ENCODE measurements around the gene MDM1.
A peak's percentile ranks its signal among the peaks of the same experiment; 100 is the strongest.

The MDM1 gene

DNA sequence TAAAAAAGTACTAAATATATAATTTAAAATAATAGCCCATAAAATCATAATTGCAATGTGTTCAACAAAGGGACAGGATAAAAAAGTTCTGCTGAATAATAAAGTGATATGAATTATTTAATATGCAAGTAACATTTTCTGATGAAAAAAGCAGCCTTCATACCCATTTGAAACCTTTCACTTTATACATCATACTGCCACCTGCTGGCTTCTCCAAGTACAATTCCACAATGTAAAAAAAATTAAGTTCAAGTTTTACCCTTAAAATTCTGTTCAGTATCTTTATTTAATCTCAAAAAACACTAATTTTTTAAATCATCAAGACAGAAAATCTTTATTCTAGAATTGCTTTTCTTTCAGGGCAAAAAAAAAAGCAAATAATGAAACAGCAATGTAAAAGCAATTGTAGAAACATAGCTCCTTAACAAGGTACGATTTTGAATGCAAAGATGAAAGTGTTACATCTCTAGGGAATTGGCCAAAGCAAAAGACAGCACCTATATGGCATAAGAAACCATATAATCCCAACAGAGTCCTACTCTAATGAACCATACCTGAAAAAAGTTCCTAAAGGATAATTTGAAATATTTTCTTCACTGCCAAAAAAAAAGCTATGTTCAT, 15.0 kb downstream of the MDM1 start:
- peak; percentile 97 for FAIRE-seq

DNA sequence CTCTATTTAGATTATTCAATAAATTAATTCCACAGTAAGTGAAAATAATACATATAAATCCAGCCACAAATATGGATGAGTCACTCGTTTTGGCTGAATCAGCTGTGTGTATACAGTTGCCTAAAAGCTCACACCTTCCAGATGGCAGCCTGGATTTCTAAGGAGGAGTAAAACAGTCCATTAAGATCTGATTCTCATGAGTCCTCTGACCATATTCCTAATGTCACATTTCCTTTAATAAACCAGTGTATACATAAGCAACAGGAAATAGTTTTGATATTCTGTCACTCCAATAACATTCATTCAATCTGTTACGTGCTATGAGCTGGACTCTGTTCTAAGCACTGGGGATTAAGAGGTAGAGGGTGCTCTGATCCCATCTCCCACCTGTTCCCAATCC, 21.8 kb downstream of the MDM1 start:
- FAIRE-seq = no peak

DNA sequence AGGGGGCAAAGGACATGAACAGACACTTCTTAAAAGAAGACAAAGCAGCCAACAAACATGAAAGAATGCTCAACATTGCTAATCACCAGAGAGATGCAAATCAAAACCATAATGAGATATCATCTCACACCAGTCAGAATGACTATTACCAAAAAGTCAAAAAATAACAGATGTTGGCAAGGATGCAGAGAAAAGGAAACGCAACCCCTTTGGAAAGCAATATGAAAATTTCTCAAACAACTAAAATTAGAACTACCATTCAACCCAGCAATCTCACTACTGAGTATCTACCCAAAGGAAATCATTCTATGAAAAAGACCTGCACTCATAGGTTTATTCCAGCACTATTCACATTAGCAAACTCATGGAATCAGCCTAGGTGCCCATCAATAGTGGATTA, 25.6 kb downstream of the MDM1 start:
- no peak for FAIRE-seq

DNA sequence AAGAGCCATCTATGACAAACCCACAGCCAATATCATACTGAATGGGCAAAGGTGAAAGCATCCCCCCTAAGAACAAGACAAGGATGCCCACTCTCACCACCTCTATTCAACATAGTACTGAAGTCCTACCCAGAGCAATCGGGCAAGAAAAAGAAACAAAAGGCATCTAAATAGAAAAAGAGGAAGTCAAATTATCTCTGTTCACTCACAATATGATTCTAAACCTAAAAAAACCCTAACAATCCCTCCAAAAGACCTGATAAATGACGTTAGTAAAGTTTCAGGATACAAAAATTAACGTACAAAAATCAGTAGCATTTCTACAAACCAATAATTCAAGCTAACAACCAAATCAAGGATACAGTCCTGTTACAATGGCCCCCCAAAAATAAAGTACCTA, 26.9 kb downstream of the MDM1 start:
- no peak for FAIRE-seq

DNA sequence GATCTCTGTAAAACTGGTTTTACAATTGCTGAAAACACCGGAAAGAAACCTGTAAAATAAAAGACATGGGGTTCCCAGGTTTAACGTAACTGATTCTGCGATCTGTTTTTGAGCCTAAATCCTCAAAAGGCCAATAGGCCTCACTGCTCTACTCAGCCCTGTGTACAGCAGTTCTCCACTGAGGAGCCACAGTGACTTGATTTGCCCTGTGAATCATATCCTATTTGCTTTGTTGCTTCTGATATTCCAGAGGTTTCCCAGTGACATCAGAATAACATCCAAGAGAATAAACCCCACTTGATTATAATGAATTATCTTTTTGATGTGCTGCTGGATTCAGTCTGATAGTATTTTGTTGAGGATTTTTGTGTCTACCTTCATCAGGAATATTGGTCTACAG, 27.5 kb downstream of the MDM1 start:
- no peak for FAIRE-seq

DNA sequence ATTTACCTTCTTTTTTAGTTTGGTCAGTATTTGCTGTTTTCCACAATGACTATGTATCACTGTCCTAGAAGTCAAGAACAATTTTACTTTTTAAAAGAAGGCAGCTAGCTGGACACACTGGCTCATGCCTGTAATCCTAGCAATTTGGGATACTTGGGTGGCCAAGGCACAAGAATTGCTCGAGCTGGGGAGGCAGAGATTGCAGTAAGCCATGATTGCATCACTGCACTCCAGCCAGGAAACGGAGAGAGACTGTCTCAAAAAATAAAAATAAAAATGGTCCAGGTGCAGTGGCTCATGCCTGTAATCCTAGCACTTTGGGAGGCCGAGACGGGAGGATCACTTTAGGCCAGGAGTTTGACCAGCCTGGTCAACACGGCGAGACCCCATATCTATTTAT, 28.3 kb downstream of the MDM1 start:
- no peak for FAIRE-seq

DNA sequence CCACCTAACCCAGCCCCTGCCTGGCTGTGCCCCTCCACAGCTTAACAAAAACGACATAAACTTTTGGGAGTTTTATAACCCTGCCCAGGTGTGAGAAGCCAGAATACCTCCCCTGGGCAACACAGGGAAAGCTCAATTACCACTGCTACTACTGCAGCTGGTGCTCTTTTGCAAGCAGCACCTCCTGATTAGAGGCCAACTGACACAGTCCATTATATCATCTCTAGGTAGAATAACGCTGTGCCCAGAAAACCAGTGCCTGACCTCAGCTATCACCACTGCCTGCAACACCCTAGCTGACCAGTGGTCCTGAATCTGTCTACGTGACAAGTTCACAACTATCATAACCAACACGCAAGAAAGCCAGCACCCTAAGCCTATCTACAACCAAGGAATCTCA, 34.2 kb downstream of the MDM1 start:
- no peak for FAIRE-seq

DNA sequence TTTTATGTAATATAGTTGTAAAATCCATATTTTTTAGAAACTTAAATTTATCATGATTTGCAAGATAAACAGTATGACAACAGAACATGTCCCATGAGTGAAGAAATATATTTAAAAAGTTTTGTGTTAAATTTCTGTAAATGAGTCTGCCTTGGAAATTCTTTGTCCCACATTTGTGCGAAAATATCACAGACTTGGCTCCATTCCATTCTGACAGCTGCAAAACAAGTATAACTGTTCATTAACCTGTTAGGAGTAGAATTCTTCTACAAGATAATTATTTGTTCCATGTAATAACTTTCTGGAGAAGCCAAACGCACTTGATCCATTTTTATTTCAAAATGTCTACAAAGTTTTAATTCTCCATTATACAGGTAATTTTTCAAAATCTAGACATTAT, 37.9 kb downstream of the MDM1 start:
- FAIRE-seq = no peak

DNA sequence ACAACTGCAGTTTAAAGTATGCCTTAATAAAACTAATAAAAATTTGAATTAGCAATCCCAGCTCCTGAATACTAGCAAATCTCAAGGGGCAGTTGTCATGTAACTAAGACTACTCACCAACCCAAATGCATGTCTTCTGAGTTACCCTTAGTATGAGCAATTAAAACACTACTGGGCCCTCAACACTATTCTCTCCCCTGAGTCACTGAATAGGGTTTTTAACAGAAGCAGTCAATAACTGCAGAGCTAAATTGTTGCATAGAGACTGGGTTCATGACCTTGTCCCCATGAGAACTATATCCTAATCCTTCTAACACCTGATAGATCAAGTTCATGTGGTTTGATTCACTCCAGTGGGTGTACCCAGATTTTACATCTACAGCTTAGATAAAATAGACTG, 38.8 kb downstream of the MDM1 start:
- FAIRE-seq = no peak

DNA sequence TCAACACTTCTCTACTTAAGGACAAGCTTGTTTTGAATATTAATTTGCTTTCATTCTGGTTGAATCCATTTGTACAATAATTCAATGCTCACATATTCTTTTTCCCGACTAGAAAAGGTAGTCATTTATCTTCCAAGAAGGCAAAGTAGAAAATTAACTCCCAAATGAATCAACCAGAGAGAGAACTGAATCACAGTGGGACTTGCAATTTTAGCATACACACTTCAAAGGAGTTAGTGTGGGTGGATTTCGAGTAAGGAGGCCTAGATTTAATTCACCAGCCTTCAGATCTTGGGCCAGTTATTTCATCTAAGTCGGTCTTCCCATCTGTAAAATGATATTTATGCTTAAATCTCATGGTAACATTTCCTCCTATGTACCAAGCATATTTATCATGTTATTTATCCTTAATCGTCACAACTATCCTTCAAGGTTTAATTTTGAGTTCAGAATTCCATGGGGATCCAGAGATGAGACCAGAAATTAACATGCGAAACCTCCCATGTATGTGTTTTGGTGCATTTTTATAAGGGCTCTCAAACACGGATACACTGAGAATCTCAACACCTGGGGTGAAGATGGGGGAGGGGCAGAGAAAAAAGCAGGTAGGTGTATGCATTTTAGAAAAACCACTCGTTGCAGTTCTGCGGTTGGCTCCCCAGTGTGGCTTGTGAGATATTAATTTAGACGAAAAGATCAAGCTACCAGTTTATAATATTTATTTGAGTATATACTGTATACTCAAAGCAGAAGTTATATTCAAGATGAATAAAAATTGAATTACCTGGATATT, 39.8 kb downstream of the MDM1 start:
- FAIRE-seq = no peak

DNA sequence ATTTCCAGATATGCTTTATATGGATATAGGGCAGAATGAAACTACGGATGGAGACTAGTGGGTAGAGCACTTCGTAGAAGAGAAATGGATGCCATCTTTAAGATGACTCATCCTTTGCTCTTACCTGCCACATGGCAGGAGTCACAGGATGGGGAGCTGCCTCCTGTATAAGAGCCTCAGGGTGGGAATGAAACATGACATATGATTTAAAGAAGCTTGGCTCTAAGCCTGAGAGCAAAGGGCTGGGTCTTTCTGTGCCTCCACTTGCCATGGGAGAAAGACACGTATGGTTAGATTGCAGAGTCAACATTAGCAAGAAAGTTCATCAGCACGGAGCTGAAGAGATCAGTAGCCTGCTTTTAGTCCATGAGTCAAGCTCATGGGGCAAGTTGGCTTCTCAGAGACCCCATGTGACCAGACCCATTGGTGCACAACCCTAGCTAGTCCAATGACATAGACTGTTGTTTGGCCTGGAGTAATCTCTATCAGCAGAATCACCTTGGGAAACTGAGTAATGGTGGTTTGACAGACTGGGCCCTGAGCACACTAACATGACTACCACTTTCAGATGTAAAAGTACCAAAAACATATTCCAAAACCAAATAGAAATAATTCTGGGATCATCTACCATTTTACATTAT, 40.6 kb downstream of the MDM1 start:
- FAIRE-seq = no peak

DNA sequence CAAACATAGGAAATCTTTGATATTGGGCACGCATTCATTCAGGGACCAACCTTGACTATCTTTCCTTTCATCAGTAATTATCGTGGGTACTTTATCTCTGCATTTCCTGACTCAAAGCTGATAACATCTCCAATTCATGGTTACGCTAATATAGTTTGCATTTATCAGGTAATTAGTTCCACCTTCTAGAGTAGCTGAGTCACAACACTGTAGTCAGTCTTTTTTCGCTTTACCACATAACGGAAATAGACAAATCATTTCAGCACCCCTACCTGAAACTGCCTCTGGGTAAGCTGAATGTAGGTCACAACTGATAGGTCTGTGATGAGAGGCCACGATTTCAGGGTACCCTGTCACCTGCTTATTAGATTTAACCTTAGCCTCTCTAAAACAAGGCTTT, 42.0 kb downstream of the MDM1 start:
- FAIRE-seq = no peak

DNA sequence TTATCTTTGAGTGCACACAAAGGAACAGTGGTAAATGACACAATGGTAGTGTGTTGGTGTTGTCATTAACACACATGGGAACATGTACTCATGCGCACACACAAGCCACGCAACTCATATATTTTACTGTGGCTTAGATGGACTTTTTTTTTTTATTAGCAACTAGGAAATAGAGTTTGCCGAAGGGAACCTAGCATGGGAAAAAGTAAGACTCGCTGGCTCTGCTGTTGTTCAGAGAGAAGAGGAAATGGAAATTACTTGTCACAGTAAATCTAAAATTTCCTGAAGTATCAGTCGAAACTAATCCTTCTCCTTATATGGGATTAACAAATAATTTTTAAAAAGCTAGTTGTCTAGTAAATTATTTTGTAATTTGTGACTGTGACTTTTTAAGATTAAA, 45.1 kb downstream of the MDM1 start:
- no peak for FAIRE-seq

DNA sequence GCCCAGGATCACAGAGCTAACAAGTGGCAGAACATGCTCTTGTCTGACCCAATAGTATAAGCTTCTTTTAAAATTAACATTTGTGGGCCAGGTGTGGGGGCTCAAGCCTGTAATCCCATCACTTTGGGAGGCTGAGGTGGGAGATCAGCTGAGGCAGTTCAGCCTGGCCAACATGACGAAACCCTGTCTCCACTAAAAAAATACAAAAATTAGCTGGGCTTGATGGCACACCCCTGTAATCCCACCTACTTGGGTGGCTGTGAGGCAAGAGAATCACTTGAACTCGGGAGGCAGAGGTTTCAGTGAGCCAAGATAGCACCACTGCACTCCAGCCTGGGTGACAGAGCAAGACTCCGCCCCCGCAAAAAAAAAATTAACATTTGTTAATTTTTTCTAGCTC, 45.8 kb downstream of the MDM1 start:
- FAIRE-seq = no peak

DNA sequence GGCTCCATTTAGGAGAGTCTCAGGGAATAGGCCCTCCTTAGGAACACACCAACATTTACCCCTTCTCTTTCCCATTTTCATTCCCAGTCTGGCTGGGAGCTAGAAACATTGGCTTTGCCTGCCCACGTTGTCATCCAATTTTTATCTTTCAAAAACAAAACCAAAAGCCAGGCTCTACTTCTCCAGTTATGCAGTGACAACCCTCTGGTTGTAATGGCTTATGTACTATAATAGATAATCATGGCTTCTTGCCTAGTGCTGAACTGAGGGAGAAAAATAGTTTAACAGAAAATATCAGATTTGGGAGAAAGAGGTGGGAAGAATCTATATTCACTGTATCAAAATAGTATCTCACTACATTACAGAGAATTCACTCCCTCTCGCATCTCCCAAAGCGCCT, 46.6 kb downstream of the MDM1 start:
- no peak for FAIRE-seq

DNA sequence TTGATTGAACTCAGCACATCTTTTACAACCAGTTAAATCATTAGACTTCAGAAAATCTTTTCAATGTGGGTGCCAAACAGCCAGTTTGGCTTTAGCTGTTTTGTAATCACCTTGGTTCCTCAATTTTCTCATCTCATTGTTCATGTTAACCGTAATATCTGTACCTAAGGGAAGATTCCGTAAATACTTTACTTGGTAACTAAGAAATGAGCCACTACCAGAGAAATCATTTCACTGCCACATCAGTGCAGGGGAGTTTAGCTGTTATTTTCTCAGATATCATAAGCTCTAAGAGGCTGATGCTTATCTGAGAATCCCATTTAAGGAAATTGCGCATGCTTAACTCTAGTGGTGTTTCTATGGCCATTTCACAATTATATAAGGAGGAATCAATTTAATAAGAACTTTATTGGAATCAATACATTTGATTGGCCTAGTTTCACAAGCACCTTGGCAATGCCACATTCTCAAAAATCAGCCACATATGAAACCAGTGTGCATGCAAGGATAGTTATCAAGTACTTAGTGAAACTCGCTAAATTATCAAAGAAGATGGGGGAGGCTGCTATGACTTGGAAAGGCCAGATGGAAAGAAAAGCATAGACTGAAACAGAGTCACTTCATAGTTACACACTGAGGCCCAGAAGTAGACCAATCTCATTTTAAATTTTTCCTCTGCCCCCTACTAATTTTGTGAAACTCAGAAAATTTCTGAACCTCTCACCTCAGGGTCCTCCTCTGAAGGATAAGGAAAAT, 50.7 kb downstream of the MDM1 start:
- no peak for FAIRE-seq

DNA sequence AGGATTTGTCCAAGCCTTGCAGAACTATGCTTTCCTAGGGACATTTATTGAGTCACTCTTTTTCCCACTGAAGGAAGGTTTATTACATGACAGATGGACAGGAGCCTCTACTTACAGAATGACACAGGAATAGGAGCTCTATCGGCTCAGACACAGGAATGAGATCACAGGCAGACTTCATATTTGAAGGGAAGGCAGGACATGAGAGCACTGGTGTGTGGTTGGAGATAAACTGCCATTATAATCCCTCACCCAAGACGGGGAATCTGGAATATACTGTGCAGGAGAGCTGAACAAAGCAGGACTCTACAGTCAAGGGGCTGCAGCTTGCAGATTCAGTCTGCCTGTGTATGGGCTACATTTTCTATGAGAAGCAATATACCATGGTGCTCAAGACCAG, 51.9 kb downstream of the MDM1 start:
- no peak for FAIRE-seq

DNA sequence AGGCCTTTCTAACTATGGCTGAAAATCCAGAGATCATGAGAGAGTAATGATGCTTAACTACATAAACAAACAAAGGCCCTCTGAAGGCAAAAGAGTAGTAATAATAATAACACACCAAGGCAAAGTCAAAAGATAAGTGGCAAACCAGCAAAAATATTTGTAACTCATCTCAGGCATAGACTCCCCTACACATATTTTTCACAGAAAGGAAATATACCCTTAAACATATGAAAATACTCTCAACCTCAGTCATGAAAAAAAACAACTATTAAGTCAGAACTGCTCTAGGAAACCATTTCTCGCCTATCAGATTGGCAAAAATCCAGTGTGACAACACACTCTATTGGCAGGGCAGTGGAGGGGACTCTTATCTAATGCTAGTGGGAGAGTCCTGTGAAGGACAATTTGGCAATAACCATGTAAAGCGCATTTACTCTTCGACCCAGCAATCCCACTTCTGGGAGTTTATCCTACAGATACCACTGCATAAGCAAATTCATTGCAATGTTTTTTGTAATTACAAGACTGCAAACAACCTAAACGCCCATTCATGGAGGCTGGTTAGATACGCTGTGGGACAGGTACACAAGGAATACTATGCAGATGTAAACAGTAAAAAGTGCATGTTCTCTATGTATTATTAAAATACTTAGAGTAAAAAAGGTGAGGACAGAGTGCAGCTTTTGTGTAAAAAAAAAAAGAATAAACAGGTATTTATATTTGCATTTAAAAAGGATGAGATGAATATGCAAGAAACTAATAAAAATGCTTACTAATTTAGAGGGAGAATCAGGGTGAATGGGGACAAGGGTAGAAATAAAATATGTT, 52.7 kb downstream of the MDM1 start:
- FAIRE-seq = no peak

DNA sequence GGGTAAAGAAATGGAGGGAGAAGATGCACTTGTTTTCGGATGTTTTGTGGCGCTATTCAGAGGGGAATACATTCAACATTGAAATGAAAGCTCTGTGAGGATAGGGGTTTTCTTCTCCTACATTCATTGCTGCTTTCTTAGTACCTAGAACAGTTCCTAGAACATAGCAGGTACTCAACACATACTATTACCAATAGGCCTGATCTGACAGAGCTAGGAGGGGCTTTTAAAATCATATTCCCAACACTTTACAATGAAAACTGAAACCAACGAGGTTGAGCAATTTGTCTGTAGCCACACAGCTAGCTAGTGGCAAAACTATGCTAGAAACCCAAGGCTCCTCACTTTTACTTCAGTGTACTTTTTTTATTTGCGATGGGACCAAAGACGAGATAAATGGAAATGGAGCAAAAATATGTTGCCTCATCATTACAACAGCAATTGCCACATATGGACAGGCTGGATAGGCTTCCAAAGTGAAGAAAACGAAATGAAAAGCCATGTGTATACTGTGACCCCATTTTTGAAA, 55.7 kb downstream of the MDM1 start:
- FAIRE-seq = no peak

DNA sequence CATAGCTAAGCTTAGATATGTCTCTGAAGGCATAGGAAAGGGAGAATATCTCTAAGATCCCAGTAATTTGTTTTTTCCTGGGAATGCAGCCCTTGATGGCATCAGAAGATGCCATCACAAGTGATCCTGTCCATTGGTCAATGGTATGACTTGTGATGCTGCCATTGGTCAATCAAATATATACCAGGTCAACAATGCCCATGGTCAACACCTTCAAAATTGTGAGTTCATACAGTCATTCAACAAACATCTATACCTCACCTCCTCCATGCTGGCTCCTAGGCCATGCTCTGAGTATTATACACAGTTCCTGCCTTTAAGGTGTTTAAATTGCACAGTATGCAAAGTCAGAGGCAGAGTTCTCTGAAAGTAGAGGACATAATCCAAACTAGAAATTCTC, 59.4 kb downstream of the MDM1 start:
- no peak for FAIRE-seq

DNA sequence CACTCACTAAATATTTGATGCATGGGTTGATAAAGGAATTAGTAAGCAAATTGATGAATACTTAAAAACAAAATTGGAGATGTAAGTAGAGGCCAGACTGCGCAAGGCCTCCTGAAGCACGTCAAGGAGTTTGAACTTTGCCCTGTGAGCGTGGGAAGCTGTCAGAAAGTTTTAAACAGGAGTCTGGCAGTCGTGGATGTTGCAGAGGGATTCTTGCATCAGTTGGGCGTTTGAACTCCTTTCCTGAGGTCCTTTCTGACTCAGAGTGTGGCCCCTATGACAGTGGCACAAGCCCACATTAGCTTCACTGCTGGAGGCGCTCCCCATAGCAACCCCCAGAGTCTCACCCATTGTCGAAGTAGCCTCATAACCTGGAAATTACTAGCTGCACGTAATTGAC, 60.8 kb downstream of the MDM1 start:
- no peak for FAIRE-seq

DNA sequence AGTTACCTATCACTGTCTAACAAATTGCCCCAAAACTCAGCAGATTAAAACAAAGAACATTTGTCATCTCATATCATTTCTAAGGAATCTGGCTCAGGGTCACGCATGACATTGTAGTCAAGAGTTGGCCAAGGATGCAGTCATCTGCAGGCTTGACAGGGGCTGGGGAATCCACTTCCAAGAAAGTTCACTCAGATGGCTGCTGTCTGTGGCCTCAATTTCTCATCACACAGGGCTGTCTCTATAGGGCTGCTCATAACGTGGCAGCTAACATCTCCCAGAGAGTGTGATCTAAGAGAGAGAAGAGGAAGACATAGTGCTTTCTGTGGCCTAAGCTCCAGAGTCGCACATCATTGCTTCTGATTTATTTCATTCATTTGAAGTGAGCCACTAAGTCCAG, 61.8 kb downstream of the MDM1 start:
- no peak for FAIRE-seq
